ENCODE data around the gene ZNF14. TPM values are rescaled to one million over a fixed set of nuclear protein-coding genes. Genes with fewer than 3 reads are reported as not detected.

The ZNF14 gene
- total RNA-seq, 4 donors from 2014 or later = 5.0 to 8.5 (median 5.5) TPM

DNA sequence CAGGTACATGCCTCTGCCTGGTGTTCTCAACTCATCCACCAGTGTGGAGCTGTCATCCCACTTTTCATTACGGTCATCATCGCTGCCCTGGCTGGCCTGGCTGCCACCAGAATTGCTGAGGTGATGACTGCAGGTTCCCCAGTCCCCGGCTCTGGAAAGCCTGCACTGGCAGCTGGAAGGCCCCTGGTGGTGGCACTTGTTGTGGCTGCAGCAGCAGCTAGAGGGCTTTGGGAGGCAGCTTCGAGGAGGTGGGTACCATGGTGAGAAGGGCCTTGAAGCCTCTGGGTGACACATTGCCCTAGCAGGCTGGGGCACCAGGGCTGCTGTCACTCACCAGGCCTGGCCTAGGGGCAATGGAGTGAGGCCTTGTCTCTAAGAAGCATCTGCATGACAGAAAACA lies 25.3 kb upstream of the ZNF14 start:
- ATAC-seq (ENCODE audit: low FRiP score) = no peak
- TF ChIP-seq, protein P1, sequence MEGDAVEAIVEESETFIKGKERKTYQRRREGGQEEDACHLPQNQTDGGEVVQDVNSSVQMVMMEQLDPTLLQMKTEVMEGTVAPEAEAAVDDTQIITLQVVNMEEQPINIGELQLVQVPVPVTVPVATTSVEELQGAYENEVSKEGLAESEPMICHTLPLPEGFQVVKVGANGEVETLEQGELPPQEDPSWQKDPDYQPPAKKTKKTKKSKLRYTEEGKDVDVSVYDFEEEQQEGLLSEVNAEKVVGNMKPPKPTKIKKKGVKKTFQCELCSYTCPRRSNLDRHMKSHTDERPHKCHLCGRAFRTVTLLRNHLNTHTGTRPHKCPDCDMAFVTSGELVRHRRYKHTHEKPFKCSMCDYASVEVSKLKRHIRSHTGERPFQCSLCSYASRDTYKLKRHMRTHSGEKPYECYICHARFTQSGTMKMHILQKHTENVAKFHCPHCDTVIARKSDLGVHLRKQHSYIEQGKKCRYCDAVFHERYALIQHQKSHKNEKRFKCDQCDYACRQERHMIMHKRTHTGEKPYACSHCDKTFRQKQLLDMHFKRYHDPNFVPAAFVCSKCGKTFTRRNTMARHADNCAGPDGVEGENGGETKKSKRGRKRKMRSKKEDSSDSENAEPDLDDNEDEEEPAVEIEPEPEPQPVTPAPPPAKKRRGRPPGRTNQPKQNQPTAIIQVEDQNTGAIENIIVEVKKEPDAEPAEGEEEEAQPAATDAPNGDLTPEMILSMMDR (IDR thresholded peaks at IDR 0.05) = no peak
- no peak for DNase-seq (ENCODE audit: low spot score)

DNA sequence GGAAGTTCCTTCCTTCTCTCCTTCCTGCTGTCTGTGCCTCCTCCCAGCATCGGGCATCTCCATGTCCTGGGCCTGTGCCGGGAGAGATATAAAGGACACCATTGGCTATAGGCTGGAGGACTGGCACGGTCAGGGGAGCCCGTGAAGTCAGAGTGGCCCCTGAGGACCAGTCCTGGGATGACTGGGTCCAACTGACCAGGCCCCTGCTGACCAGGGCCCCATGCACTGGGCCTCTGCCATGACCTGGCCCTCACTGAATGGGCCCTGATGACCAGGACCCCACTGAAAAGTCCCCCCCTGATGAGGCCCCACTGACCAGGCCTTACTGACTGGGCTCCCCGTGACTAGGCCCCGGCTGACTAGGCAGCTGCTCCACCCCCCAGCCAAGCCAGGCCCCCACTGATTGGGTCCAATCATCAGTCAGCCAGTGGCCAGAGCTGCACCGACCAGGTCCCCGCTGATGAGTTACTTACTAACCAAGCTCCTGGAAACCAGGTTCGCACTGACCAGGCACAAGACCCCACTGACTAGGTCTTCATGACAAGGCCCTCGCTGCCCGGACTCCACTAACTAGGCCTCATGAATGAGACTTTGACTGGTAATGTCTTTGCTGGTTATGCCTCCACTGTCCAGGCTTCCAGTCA lies 20.0 kb upstream of the ZNF14 start:
- DNase-seq (ENCODE audit: low spot score) (no peak), ATAC-seq (ENCODE audit: low FRiP score) (no peak)
- TF ChIP-seq, protein P1 (IDR thresholded peaks at IDR 0.05) = no peak

DNA sequence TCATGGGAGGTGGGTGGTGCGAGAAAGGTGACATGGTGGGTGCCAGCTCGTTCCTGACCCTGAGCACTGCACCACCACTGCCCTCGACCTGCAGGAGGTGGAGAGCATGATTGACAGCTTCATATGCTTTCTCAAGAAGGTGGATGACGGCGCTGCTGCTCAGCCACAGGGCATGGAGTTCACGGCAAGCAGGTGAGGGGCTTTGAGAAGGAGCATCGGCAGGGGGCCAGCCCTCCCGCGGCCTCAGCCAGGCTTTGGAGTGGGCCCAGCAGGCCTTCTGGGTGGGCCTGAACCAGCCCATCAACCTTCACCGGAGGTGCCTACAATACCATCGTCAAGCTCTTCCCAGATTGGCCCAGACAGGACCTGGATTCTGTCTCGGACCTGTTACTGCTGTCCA lies 18.9 kb upstream of the ZNF14 start:
- TF ChIP-seq, protein P1 (IDR thresholded peaks at IDR 0.05) = no peak
- DNase-seq (ENCODE audit: low spot score) (no peak), ATAC-seq (ENCODE audit: low FRiP score) (no peak)

DNA sequence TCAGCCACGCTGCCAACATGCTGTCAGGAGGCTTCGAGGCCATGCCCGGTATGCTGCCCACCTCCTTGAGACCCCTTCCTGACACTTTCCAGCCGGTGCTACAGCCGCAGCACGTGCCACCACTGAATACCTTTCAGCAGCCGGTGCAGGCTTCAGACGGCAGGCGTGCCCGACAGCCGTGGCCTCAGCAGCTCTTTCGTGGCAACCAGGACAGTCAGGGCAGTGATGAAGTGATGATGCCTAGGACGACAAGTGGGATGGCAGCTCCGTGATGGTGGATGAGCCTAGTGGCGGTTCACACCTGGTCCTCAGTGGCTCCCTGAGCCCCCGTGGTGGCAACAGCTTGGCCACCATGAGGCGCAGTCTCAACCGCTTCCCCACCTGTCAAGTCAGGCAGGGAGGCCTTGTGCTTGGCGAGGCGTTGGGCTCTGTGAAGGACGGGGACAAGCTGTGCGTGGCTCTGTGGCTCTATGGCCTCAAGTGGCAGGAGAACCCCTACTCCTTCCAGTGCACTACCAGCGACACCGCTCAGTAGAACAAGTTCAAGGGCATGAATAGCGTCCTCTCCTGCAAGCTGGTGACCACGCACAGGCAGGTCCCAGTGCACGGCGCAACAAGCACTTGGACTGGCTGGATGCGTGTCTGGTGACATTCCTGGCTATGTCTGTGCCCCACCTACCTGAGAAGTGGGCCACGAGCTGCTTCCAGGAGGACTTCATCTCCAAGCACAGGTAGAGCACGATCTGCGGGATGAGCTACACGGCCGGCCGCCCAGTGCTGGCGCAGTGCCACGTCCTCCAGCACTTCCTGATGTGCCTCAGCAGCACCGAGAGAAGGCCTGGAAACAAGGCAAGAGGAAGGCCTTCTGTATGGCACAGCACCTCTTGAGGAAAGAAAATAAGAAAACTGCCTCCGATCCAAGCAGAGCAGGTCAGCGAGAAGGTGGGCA lies 18.2 kb upstream of the ZNF14 start:
- ATAC-seq (ENCODE audit: low FRiP score) (no peak), DNase-seq (ENCODE audit: low spot score) (no peak)
- TF ChIP-seq, protein P1 (IDR thresholded peaks at IDR 0.05) = no peak

DNA sequence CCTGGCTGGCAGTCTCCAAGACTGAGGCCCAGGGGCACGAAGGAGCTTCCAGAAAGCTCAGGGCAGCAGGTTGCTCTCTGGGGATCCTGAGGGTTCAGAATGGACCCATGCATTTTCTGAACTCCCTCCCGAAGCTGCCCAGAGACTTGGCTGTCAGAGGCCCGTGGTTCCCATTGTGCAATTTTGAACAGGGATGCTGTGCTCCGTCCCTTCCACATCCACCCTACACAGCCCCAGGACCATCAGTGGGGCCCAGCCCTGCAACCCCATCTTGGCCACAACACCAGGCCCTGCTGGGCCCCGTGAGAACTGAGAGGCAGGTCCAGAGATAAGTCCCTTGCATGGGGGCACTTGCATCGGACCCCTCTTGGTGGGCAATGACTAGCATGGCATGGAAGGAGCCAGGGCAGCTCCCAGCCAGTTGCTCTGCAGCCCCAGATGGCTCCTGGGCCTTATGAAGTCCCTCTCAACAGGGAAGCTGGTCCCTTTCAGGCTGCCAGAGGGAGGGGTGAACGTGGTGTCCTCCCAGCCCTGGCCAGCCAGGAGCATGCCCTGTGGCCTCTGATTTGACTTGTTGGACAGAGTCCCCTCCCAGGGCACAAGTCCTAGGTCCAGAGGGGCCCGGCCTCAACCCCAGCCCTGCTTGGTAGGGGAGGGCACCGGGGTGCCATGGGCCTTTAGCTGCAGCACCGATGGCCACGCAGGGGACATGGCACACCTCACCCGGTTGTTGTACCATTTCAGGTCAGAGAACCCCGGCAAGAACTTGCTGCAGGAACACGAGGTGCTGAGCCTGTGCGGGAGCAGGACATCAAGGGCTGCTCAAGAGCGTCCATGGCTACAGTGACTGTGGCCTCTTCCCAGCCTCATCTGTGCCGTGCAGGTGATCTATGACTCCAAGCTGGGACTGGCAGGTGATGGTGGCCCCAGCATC lies 17.3 kb upstream of the ZNF14 start:
- ATAC-seq (ENCODE audit: low FRiP score) = no peak
- DNase-seq (ENCODE audit: low spot score) = no peak
- TF ChIP-seq, protein P1 (IDR thresholded peaks at IDR 0.05) = no peak

DNA sequence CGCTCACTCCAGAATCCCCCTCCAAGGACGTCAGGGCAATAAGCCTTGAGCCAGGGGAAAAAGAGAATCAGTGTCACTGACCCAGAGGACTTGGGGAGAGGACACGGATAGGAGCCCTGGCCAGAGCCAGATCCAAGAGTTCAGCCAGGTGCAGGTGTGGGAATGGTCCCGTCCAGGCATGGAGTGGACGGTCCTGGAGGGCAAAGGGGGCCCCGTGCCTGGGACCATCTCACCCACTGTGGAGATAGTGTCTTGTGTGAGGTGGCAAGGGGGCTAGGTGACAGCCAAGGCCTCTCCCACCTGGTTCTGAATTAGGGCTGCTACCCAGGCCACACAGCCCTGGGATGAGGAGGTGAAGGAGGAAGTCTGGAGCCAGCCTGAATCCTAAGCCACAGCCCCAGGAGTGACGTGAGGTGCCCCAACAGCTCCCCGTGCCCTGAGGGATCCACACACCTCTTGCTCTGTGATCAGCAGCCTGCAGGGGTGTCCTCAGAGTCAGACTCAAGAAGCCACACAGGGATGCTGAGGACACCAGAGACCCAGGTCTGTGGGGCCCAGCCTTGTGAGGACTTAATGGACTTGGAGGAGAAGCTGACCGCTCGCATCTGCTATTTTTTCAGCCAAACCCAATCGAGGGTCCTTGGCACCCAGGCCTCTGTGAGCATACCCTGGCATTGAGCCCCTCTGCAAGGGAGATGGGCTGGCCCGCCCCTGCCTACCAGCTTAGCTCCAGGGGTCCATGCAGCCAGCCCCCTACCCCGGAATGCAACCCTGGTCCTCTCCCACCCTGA lies 16.4 kb upstream of the ZNF14 start:
- TF ChIP-seq, protein P1 (IDR thresholded peaks at IDR 0.05) = no peak
- no peak for ATAC-seq (ENCODE audit: low FRiP score)

More for the DNA sequence above, 16.4 kb upstream of the ZNF14 start:
- no peak for DNase-seq (ENCODE audit: low spot score)

All from omental fat pad (tissue), 4 donors.